Osteoblast (primary cell): ENCODE measurements around the gene DDI2. TPM values are rescaled to one million over a fixed set of nuclear protein-coding genes. Genes with fewer than 3 reads are reported as not detected.
A peak's percentile ranks its signal among the peaks of the same experiment; 100 is the strongest.
"Not testable (repeated sequence)": the region's sequence is repeated elsewhere in the genome, so short reads cannot be mapped to it uniquely, and the experiment has no call there.

Source experiments
- DNase-seq: peaks from one replicate; pipeline ENCODE4 v3.0.0; 2011; ENCODE audit warnings: low spot score, mixed read lengths; ENCODE audit not compliant: insufficient read length; ENCODE audit errors: missing footprints
- H2AFZ ChIP-seq: 2 replicates; pipeline ENCODE4 v1.6.0; 2011; ENCODE audit warnings: mild to moderate bottlenecking, low read length
- H3K27ac ChIP-seq: 2 replicates; pipeline ENCODE4 v1.5.1; 2011; ENCODE audit warnings: mild to moderate bottlenecking, low read depth, low read length, moderate library complexity
- H3K27me3 ChIP-seq: 2 replicates; pipeline ENCODE4 v1.6.0; 2012; ENCODE audit warnings: mild to moderate bottlenecking, control low read depth, inconsistent platforms, low read length, moderate library complexity; ENCODE audit not compliant: insufficient read depth
- H3K36me3 ChIP-seq: 2 replicates; pipeline ENCODE4 v1.5.1; 2011; ENCODE audit warnings: mild to moderate bottlenecking, low read length, control low read depth, moderate library complexity; ENCODE audit not compliant: insufficient read depth
- H3K4me1 ChIP-seq: 2 replicates; pipeline ENCODE4 v1.5.1; 2011; ENCODE audit warnings: mild to moderate bottlenecking, low read length, control low read depth, moderate library complexity; ENCODE audit not compliant: insufficient read depth
- H3K4me2 ChIP-seq: 2 replicates; pipeline ENCODE4 v1.6.0; 2011; ENCODE audit warnings: mild to moderate bottlenecking, low read length; ENCODE audit not compliant: insufficient read depth
- H3K4me3 ChIP-seq: fragments of 200-600 bp; sonication (generic); 3 replicates; pipeline ENCODE4 v1.5.1; 2012; ENCODE audit warnings: mild to moderate bottlenecking, low read length, inconsistent platforms; ENCODE audit not compliant: insufficient read depth
- H3K79me2 ChIP-seq: 2 replicates; pipeline ENCODE4 v1.6.0; 2012; ENCODE audit warnings: mild to moderate bottlenecking, low read length, control low read depth, inconsistent platforms; ENCODE audit not compliant: insufficient read depth
- H3K9me3 ChIP-seq: 2 replicates; pipeline ENCODE4 v1.5.1; 2011; ENCODE audit warnings: low read depth, low read length, control low read depth
- H4K20me1 ChIP-seq: 2 replicates; pipeline ENCODE4 v1.6.0; 2012; ENCODE audit warnings: mild to moderate bottlenecking, low read length, control low read depth; ENCODE audit not compliant: insufficient read depth
- total RNA-seq: library from RNA; depleted of rRNA; stranded (reverse); fragments of >200 nt; gene quantifications from 2 replicates; pipeline ENCODE4 v1.2.3, GENCODE V29; 2012
- TF ChIP-seq, protein P1 (sequence below): IDR thresholded peaks from 2 replicates; pipeline ENCODE4 v1.5.1; 2011; ENCODE audit warnings: mild to moderate bottlenecking, low read depth, low read length, moderate library complexity; ENCODE audit errors: extremely low read depth

The DDI2 gene
- total RNA-seq, 1 donor = 29.3 TPM

DNA sequence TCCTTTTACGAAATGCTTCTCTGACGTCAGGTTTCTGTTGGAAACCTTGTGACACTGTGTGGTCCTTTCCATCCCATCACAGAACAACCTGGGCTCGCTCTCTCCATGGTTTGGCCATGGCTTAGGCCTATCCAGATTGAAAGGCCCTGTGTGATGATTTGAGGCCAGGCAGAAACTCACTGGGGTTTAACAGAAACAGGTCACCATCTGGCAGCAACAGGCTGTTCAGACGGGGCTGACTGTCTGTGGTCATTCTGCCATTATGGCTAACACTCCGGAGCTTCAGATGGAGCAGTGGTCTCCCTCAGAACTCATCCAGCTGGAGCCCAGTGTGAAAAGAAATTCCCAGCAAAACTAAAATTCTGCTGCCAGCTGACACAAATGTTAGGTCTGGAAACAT, 76.1 kb downstream of the DDI2 start:
- H3K79me2 ChIP-seq = peaks cover 97% of the 10 kb centered on the region
- TF ChIP-seq, protein P1, sequence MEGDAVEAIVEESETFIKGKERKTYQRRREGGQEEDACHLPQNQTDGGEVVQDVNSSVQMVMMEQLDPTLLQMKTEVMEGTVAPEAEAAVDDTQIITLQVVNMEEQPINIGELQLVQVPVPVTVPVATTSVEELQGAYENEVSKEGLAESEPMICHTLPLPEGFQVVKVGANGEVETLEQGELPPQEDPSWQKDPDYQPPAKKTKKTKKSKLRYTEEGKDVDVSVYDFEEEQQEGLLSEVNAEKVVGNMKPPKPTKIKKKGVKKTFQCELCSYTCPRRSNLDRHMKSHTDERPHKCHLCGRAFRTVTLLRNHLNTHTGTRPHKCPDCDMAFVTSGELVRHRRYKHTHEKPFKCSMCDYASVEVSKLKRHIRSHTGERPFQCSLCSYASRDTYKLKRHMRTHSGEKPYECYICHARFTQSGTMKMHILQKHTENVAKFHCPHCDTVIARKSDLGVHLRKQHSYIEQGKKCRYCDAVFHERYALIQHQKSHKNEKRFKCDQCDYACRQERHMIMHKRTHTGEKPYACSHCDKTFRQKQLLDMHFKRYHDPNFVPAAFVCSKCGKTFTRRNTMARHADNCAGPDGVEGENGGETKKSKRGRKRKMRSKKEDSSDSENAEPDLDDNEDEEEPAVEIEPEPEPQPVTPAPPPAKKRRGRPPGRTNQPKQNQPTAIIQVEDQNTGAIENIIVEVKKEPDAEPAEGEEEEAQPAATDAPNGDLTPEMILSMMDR = no peak
- H3K4me3 ChIP-seq = no peak overlapping the region
- H4K20me1 ChIP-seq = peaks cover 48% of the 10 kb centered on the region
- peaks cover 18% of the 10 kb centered on the region for H3K4me1 ChIP-seq
- no peaks in the 10 kb centered on the region for H3K9me3 ChIP-seq
- no peak overlapping the region for H2AFZ ChIP-seq
- no peak overlapping the region for H3K4me2 ChIP-seq
- no peak for DNase-seq
- H3K27me3 ChIP-seq = no peaks in the 10 kb centered on the region
- H3K36me3 ChIP-seq = peaks cover 6% of the 10 kb centered on the region
- H3K27ac ChIP-seq = no peak overlapping the region

DNA sequence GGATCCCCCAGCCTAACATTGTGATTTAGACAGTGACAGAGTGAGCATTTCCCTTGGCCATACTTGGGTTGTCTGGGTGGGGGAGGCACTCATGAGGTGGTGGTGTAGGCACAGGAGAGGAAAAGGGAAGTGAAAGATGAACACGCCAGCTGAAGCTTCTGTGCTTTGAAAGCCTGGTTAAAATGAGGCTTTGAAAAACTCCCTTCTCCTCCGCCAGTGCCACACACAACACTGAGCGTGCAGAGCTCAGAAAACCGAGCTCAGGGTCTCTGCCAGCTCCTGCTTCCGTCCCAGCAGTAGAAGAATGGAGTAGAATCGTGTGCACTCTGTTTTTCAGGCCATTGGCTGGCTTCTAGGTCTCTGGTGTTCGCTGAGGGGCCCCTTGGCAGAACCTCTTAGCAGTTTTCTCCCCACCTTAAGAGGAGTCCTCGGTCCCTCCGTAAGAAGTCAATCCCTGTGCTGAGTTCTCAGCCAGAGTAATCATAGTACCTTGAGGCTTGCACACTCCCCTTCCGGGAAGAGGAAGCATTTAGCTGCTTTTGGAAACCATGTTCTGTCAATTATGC, 79.8 kb downstream of the DDI2 start:
- H2AFZ ChIP-seq = no peak overlapping the region
- H3K4me2 ChIP-seq = no peak overlapping the region
- peaks cover 7% of the 10 kb centered on the region for H3K36me3 ChIP-seq
- H4K20me1 ChIP-seq = peaks cover 28% of the 10 kb centered on the region
- TF ChIP-seq, protein P1 = no peak
- no peak overlapping the region for H3K4me3 ChIP-seq
- H3K4me1 ChIP-seq = peaks cover 15% of the 10 kb centered on the region
- peaks cover 94% of the 10 kb centered on the region for H3K79me2 ChIP-seq
- no peaks in the 10 kb centered on the region for H3K9me3 ChIP-seq
- peak; percentile 70 for DNase-seq
- no peak overlapping the region for H3K27ac ChIP-seq
- H3K27me3 ChIP-seq = no peaks in the 10 kb centered on the region

DNA sequence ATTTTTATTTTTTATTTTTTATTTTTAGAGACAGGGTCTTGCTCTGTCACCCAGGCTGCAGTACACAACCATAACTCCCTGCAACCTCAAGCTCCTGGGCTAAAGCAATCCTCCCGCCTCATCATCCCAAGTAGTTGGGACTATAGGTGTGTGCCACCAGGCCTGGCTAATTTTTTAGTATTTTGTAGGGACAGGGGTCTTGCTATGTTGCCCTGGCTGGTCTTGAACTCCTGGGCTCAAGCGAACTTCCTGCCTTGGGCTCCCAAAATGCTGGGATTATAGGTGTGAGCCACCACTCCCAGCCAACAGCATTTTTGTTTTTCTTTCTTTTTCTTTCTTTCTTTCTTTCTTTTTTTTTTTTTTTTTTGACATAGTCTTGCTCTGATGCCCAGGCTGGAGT, 80.9 kb downstream of the DDI2 start:
- no peak for DNase-seq
- peaks cover 24% of the 10 kb centered on the region for H4K20me1 ChIP-seq
- no peak overlapping the region for H2AFZ ChIP-seq
- H3K9me3 ChIP-seq = no peaks in the 10 kb centered on the region
- H3K27me3 ChIP-seq = no peaks in the 10 kb centered on the region
- TF ChIP-seq, protein P1 = no peak
- peaks cover 7% of the 10 kb centered on the region for H3K36me3 ChIP-seq
- H3K27ac ChIP-seq = no peak overlapping the region
- peaks cover 92% of the 10 kb centered on the region for H3K79me2 ChIP-seq
- no peak overlapping the region for H3K4me3 ChIP-seq
- H3K4me1 ChIP-seq = peaks cover 16% of the 10 kb centered on the region
- H3K4me2 ChIP-seq = no peak overlapping the region

DNA sequence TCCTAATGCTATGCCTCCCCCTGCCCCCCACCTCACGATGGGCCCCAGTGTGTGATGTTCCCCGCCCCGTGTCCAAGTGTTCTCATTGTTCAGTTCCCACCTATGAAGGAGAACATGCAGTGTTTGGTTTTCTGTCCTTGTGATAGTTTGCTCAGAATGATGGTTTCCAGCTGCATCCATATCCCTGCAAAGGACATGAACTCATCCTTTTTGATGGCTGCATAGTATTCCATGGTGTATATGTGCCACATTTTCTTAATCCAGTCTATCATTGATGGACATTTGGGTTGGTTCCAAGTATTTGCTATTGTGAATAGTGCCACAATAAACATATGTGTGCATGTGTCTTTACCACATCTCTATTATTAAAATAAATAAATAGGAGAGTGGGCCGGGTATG, 82.1 kb downstream of the DDI2 start:
- H2AFZ ChIP-seq, H3K4me3 ChIP-seq, H3K27me3 ChIP-seq, DNase-seq, H3K9me3 ChIP-seq, H3K4me2 ChIP-seq, H3K36me3 ChIP-seq, H3K27ac ChIP-seq: not testable (repeated sequence)
- peaks cover 14% of the 10 kb centered on the region for H4K20me1 ChIP-seq
- peaks cover 27% of the 10 kb centered on the region for H3K4me1 ChIP-seq
- peaks cover 84% of the 10 kb centered on the region for H3K79me2 ChIP-seq
